Measurements from ENCODE around the gene SOWAHA. TPM values are rescaled to one million over a fixed set of nuclear protein-coding genes. Genes with fewer than 3 reads are reported as not detected.

SOWAHA gene
- total and polyA plus RNA-seq, 2 of the 8 experiments (the other 6 are each of a cell fraction or from before 2014, with no cell fraction given): 0.09 to 0.11 TPM

DNA sequence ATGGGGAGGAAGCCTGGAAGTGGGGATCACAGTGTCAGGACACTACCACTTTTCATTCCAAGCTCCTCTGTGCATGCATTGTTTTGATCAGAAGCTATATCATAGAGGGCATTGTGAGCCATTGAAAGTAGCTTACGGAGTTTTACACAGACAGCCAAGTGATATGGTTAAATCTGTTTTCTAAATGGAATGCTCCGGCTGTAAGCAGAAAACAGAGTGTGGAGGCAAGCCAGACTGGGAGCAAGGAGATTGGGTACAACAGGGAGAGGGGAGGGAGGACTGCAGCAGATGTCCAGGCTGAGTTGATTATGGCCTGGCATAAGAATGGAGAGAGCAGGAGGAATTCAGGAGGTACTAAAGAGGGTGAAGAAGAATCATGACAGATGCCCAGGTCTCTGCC lies 15.5 kb upstream of the SOWAHA start (continued):
- TF ChIP-seq, protein P1, sequence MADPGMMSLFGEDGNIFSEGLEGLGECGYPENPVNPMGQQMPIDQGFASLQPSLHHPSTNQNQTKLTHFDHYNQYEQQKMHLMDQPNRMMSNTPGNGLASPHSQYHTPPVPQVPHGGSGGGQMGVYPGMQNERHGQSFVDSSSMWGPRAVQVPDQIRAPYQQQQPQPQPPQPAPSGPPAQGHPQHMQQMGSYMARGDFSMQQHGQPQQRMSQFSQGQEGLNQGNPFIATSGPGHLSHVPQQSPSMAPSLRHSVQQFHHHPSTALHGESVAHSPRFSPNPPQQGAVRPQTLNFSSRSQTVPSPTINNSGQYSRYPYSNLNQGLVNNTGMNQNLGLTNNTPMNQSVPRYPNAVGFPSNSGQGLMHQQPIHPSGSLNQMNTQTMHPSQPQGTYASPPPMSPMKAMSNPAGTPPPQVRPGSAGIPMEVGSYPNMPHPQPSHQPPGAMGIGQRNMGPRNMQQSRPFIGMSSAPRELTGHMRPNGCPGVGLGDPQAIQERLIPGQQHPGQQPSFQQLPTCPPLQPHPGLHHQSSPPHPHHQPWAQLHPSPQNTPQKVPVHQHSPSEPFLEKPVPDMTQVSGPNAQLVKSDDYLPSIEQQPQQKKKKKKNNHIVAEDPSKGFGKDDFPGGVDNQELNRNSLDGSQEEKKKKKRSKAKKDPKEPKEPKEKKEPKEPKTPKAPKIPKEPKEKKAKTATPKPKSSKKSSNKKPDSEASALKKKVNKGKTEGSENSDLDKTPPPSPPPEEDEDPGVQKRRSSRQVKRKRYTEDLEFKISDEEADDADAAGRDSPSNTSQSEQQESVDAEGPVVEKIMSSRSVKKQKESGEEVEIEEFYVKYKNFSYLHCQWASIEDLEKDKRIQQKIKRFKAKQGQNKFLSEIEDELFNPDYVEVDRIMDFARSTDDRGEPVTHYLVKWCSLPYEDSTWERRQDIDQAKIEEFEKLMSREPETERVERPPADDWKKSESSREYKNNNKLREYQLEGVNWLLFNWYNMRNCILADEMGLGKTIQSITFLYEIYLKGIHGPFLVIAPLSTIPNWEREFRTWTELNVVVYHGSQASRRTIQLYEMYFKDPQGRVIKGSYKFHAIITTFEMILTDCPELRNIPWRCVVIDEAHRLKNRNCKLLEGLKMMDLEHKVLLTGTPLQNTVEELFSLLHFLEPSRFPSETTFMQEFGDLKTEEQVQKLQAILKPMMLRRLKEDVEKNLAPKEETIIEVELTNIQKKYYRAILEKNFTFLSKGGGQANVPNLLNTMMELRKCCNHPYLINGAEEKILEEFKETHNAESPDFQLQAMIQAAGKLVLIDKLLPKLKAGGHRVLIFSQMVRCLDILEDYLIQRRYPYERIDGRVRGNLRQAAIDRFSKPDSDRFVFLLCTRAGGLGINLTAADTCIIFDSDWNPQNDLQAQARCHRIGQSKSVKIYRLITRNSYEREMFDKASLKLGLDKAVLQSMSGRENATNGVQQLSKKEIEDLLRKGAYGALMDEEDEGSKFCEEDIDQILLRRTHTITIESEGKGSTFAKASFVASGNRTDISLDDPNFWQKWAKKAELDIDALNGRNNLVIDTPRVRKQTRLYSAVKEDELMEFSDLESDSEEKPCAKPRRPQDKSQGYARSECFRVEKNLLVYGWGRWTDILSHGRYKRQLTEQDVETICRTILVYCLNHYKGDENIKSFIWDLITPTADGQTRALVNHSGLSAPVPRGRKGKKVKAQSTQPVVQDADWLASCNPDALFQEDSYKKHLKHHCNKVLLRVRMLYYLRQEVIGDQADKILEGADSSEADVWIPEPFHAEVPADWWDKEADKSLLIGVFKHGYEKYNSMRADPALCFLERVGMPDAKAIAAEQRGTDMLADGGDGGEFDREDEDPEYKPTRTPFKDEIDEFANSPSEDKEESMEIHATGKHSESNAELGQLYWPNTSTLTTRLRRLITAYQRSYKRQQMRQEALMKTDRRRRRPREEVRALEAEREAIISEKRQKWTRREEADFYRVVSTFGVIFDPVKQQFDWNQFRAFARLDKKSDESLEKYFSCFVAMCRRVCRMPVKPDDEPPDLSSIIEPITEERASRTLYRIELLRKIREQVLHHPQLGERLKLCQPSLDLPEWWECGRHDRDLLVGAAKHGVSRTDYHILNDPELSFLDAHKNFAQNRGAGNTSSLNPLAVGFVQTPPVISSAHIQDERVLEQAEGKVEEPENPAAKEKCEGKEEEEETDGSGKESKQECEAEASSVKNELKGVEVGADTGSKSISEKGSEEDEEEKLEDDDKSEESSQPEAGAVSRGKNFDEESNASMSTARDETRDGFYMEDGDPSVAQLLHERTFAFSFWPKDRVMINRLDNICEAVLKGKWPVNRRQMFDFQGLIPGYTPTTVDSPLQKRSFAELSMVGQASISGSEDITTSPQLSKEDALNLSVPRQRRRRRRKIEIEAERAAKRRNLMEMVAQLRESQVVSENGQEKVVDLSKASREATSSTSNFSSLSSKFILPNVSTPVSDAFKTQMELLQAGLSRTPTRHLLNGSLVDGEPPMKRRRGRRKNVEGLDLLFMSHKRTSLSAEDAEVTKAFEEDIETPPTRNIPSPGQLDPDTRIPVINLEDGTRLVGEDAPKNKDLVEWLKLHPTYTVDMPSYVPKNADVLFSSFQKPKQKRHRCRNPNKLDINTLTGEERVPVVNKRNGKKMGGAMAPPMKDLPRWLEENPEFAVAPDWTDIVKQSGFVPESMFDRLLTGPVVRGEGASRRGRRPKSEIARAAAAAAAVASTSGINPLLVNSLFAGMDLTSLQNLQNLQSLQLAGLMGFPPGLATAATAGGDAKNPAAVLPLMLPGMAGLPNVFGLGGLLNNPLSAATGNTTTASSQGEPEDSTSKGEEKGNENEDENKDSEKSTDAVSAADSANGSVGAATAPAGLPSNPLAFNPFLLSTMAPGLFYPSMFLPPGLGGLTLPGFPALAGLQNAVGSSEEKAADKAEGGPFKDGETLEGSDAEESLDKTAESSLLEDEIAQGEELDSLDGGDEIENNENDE (IDR thresholded peaks at IDR 0.05; ENCODE audit: insufficient replicate concordance, low read length): no peak
- TF ChIP-seq ASH2L (IDR thresholded peaks at IDR 0.05; ENCODE audit: low read length) (no peak), BCL11A (IDR thresholded peaks at IDR 0.05; ENCODE audit: low read depth in 2 of 2, low read length in 2 of 2) (no peak), EGR1 (IDR thresholded peaks at IDR 0.05; ENCODE audit: borderline replicate concordance, low read depth, low read length) (no peak), SUZ12 (IDR thresholded peaks at IDR 0.05; ENCODE audit: low read length) (no peak)
- TF ChIP-seq, protein P2, sequence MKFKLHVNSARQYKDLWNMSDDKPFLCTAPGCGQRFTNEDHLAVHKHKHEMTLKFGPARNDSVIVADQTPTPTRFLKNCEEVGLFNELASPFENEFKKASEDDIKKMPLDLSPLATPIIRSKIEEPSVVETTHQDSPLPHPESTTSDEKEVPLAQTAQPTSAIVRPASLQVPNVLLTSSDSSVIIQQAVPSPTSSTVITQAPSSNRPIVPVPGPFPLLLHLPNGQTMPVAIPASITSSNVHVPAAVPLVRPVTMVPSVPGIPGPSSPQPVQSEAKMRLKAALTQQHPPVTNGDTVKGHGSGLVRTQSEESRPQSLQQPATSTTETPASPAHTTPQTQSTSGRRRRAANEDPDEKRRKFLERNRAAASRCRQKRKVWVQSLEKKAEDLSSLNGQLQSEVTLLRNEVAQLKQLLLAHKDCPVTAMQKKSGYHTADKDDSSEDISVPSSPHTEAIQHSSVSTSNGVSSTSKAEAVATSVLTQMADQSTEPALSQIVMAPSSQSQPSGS (IDR thresholded peaks at IDR 0.05; ENCODE audit: low read length): no peak
- TF ChIP-seq, protein P3, sequence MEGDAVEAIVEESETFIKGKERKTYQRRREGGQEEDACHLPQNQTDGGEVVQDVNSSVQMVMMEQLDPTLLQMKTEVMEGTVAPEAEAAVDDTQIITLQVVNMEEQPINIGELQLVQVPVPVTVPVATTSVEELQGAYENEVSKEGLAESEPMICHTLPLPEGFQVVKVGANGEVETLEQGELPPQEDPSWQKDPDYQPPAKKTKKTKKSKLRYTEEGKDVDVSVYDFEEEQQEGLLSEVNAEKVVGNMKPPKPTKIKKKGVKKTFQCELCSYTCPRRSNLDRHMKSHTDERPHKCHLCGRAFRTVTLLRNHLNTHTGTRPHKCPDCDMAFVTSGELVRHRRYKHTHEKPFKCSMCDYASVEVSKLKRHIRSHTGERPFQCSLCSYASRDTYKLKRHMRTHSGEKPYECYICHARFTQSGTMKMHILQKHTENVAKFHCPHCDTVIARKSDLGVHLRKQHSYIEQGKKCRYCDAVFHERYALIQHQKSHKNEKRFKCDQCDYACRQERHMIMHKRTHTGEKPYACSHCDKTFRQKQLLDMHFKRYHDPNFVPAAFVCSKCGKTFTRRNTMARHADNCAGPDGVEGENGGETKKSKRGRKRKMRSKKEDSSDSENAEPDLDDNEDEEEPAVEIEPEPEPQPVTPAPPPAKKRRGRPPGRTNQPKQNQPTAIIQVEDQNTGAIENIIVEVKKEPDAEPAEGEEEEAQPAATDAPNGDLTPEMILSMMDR (IDR thresholded peaks at IDR 0.05; ENCODE audit: control extremely low read depth in 1 of 3, insufficient read depth in 1 of 3, low read depth in 1 of 3, low read length in 3 of 3): no peak
